Endothelial cell of umbilical vein (primary cell): ENCODE results near the gene GPR18. TPM values are rescaled to one million over a fixed set of nuclear protein-coding genes. Genes with fewer than 3 reads are reported as not detected.

Experiments
- BruUV-seq: library from RNA; stranded (reverse); fragments of 400-500 nt; replicated peaks from 2 replicates; lab custom pipeline; 2021; lab: Mats Ljungman, UMichigan
- CTCF ChIA-PET: fragments of 300-600, 350-600 bp; sonication (Branson Sonifier 250); formaldehyde crosslinking; loops from one replicate; lab custom pipeline; 2021; ENCODE audit warnings: antibody characterized with exemption, inconsistent platforms; lab: Charles Lee
- POLR2A ChIA-PET: fragments of 300-600, 350-600 bp; sonication (Branson Sonifier 250); formaldehyde crosslinking; loops from one replicate; lab custom pipeline; 2021; ENCODE audit warnings: antibody characterized with exemption, inconsistent platforms; lab: Charles Lee
- DNase-seq: peaks from one replicate; pipeline ENCODE4 v3.0.0-alpha.2; 2011; ENCODE audit warnings: low read depth, low spot score
- FAIRE-seq: peaks from 2 replicates; lab custom pipeline; 2011; peaks lifted over from hg19 to GRCh38; lab: Jason Lieb, UNC
- H2AFZ ChIP-seq: 2 replicates; pipeline ENCODE4 v1.6.0; 2012; ENCODE audit warnings: low read depth, low read length, control low read depth, inconsistent platforms
- H3K27ac ChIP-seq: 2 replicates; pipeline ENCODE4 v1.5.1; 2011; ENCODE audit warnings: low read depth, mild to moderate bottlenecking, control low read depth, low read length, moderate library complexity; ENCODE audit not compliant: insufficient read depth
- H3K27me3 ChIP-seq, 2 experiments: 2 replicates each; pipeline versions ENCODE4 v1.6.0 to v1.6.1; 2011; ENCODE audit warnings: low read length in 2 of 2, mixed read lengths in 1 of 2; ENCODE audit not compliant: control insufficient read depth in 2 of 2, insufficient read depth in 2 of 2
- H3K36me3 ChIP-seq, 2 experiments: 2 replicates in 1 of 2; 3 replicates in 1 of 2; pipeline ENCODE4 v1.5.1; 2011; ENCODE audit warnings: low read length in 2 of 2, mild to moderate bottlenecking in 1 of 2, moderate library complexity in 1 of 2; ENCODE audit not compliant: control insufficient read depth in 2 of 2, insufficient read depth in 2 of 2; ENCODE audit errors: extremely low read depth in 1 of 2
- H3K4me1 ChIP-seq: 3 replicates; pipeline ENCODE4 v1.5.1; 2011; ENCODE audit warnings: mild to moderate bottlenecking, low read length; ENCODE audit not compliant: control insufficient read depth, insufficient read depth; ENCODE audit errors: extremely low read depth
- H3K4me2 ChIP-seq: 2 replicates; pipeline ENCODE4 v1.6.1; 2011; ENCODE audit warnings: low read length, control low read depth, mixed read lengths; ENCODE audit not compliant: insufficient read depth
- H3K4me3 ChIP-seq, 3 experiments: fragments of 200-600 bp in 1 of 3; sonication (generic), shearing (Covaris generic) in 1 of 3; replicated peaks in 1 of 3; 2 replicates each; pipeline ENCODE4 v1.5.1; 2011 to 2016; ENCODE audit warnings: control low read depth in 3 of 3, low read length in 3 of 3, mild to moderate bottlenecking in 2 of 3, inconsistent platforms in 1 of 3, low read depth in 1 of 3, moderate library complexity in 1 of 3; ENCODE audit not compliant: insufficient read depth in 1 of 3
- H3K79me2 ChIP-seq: 2 replicates; pipeline ENCODE4 v1.6.0; 2012; ENCODE audit warnings: low read length, inconsistent platforms; ENCODE audit not compliant: control insufficient read depth, insufficient read depth
- H3K9ac ChIP-seq: replicated peaks from 2 replicates; pipeline ENCODE3; 2011; ENCODE audit warnings: low read length, control low read depth; ENCODE audit not compliant: insufficient read depth; ENCODE audit errors: extremely low read depth
- H3K9me1 ChIP-seq: replicated peaks from 3 replicates; pipeline ENCODE4 v1.6.0; 2011; ENCODE audit warnings: mild to moderate bottlenecking, low read length; ENCODE audit not compliant: control insufficient read depth, insufficient read depth; ENCODE audit errors: extremely low read depth
- H3K9me3 ChIP-seq: replicated peaks from 2 replicates; pipeline ENCODE4 v1.5.1; 2012; ENCODE audit warnings: low read length, inconsistent platforms; ENCODE audit not compliant: control insufficient read depth, insufficient read depth
- H4K20me1 ChIP-seq: replicated peaks from 2 replicates; pipeline ENCODE3; 2011; ENCODE audit warnings: mild to moderate bottlenecking, low read length; ENCODE audit not compliant: control insufficient read depth, insufficient read depth; ENCODE audit errors: extremely low read depth
- CTCF ChIP-seq, 2 donors: IDR thresholded peaks; 1 replicate in 1 of 2; 2 replicates in 1 of 2; pipeline ENCODE4 v1.5.1; 2011; ENCODE audit warnings: low read length in 2 of 2, mild to moderate bottlenecking in 2 of 2, moderate library complexity in 2 of 2, control low read depth in 1 of 2, inconsistent platforms in 1 of 2, low read depth in 1 of 2; ENCODE audit not compliant: insufficient read depth in 1 of 2; ENCODE audit errors: extremely low read depth in 1 of 2
- EZH2 ChIP-seq: IDR thresholded peaks from 2 replicates; pipeline ENCODE4 v1.6.1; 2012; ENCODE audit warnings: borderline replicate concordance, low read depth, mild to moderate bottlenecking, moderate library complexity, low read length, inconsistent platforms; ENCODE audit not compliant: severe bottlenecking
- FOS ChIP-seq: IDR thresholded peaks from 2 replicates; pipeline ENCODE4 v1.6.1; 2011; ENCODE audit warnings: mild to moderate bottlenecking, low read length, moderate library complexity, borderline replicate concordance; ENCODE audit not compliant: insufficient read depth
- GATA2 ChIP-seq: IDR thresholded peaks from 2 replicates; pipeline ENCODE4 v1.7.0; 2011; ENCODE audit warnings: low read depth, mild to moderate bottlenecking, moderate library complexity, mixed read lengths, low read length; ENCODE audit not compliant: insufficient read length, insufficient read depth
- JUN ChIP-seq: IDR thresholded peaks from 2 replicates; pipeline ENCODE4 v1.6.1; 2011; ENCODE audit warnings: borderline replicate concordance, low read depth; ENCODE audit not compliant: insufficient read length, insufficient read depth
- MAX ChIP-seq: IDR thresholded peaks from 2 replicates; pipeline ENCODE4 v1.6.1; 2011; ENCODE audit not compliant: insufficient read depth, insufficient read length
- MYC ChIP-seq: IDR thresholded peaks from one replicate; pipeline ENCODE4 v1.6.1; 2011; ENCODE audit warnings: mild to moderate bottlenecking, low read depth, low read length
- POLR2A ChIP-seq: IDR thresholded peaks from 2 replicates; pipeline ENCODE4 v1.6.1; 2012; ENCODE audit warnings: low read depth, mild to moderate bottlenecking, control low read depth, low read length
- POLR2AphosphoS5 ChIP-seq: IDR thresholded peaks from 2 replicates; pipeline ENCODE4 v1.6.1; 2012; ENCODE audit warnings: low read depth, mild to moderate bottlenecking, control low read depth, low read length, moderate library complexity; ENCODE audit not compliant: insufficient read depth
- dilution Hi-C: fragments of 300-500 bp; cut with MboI; formaldehyde crosslinking; loops from one replicate; pipeline ENCODE4 v1.15.0; 2019; ENCODE audit warnings: low sequenced_read_pairs; ENCODE audit not compliant: extremely low pct_ligation_motif_present
- intact Hi-C: fragments of 100-400 bp; cut with micrococcal nuclease; formaldehyde crosslinking; loops from one replicate; pipeline ENCODE4 v1.10.0; 2022
- polyA plus RNA-seq, 4 experiments: library from polyadenylated mRNA; depleted of rRNA in 3 of 4; stranded (reverse) in 3 of 4; unstranded in 1 of 4; fragments of >200 nt; gene quantifications; 2 replicates each; pipeline versions ENCODE4 v1.2.1 to v1.2.3, GENCODE V29; 2011 to 2012; ENCODE audit warnings: missing spikeins in 1 of 4
- total RNA-seq: library from RNA; stranded (reverse); gene quantifications from 2 replicates; pipeline ENCODE4 v1.2.3, GENCODE V29; 2021

GPR18 gene
- total and polyA plus RNA-seq, 2 donors (not counting 3 experiments of a cell fraction or from before 2014, with no cell fraction given), result not detected

GRCh38 chr13:99275093-99275469, 16.9 kb upstream of the GPR18 start:
- Histone ChIP-seq H3K27ac (no peak overlapping the region), H3K4me1 (no peaks in the 10 kb centered on the region), H3K4me2 (no peak overlapping the region), H3K9me1 (no peaks in the 10 kb centered on the region), H3K27me3 (no peaks in the 10 kb centered on the region), H3K4me3 (no peak overlapping the region), H4K20me1 (no peaks in the 10 kb centered on the region), H3K9me3 (no peaks in the 10 kb centered on the region), H3K9ac (no peak overlapping the region), H3K79me2 (no peaks in the 10 kb centered on the region), H2AFZ (no peak overlapping the region), H3K36me3 (no peaks in the 10 kb centered on the region)
- ChIA-PET CTCF (interaction anchor here (0.7 to 2.0 kb wide), 4 partner anchors 9 to 161 kb away, joined by 3 to 12 read pairs (median 6); no protein-coding TSS in a partner anchor), POLR2A (no interaction called here)
- DNase-seq (no peak), FAIRE-seq (no peak)
- intact Hi-C loops (no loop called here), dilution Hi-C loops (no loop called here)
- no TSS peak for BruUV-seq
- TF ChIP-seq CTCF (IDR thresholded peaks at IDR 0.05; ENCODE audit: extremely low read depth in 1 of 2, insufficient read depth in 1 of 2, low read depth in 1 of 2, low read length in 2 of 2) (no peak), GATA2 (no peak), MYC (no peak), MAX (no peak)

GRCh38 chr13:99273128-99273527, 14.9 kb upstream of the GPR18 start:
- Histone ChIP-seq H3K9me1 (no peaks in the 10 kb centered on the region), H3K4me3 (no peak overlapping the region), H3K4me2 (no peak overlapping the region), H3K27me3 (no peaks in the 10 kb centered on the region), H3K9me3 (no peaks in the 10 kb centered on the region), H3K4me1 (no peaks in the 10 kb centered on the region), H3K27ac (no peak overlapping the region), H3K36me3 (no peaks in the 10 kb centered on the region), H3K9ac (no peak overlapping the region), H2AFZ (no peak overlapping the region), H4K20me1 (no peaks in the 10 kb centered on the region), H3K79me2 (no peaks in the 10 kb centered on the region)
- ChIA-PET CTCF (interaction anchor here (1.0 to 9.8 kb wide), 3 partner anchors 98 to 164 kb away, joined by 3 to 213 read pairs (median 3); no protein-coding TSS in a partner anchor), POLR2A (no interaction called here)
- DNase-seq (no peak), FAIRE-seq (no peak)
- no TSS peak for BruUV-seq
- TF ChIP-seq GATA2, result no peak
- TF ChIP-seq MYC, result no peak
- TF ChIP-seq POLR2AphosphoS5, result no peak
- TF ChIP-seq MAX, result no peak
- no peak for TF ChIP-seq JUN
- TF ChIP-seq EZH2, result no peak
- no peak for TF ChIP-seq POLR2A
- TF ChIP-seq CTCF (IDR thresholded peaks at IDR 0.05; ENCODE audit: extremely low read depth in 1 of 2, insufficient read depth in 1 of 2, low read depth in 1 of 2, low read length in 2 of 2), result no peak
- TF ChIP-seq FOS, result no peak
- dilution Hi-C loops, result loop anchor here (25.0 kb wide), 1 partner anchor 111 kb away; no protein-coding TSS in a partner anchor
- intact Hi-C loops, result no loop called here
